Stimulated activated CD4-positive, alpha-beta T cell treated with anti-CD3 and anti-CD28 coated beads, Interleukin-4, amount 100 ng/mL, for 24 hours (primary cell): ENCODE data around the gene SDS.
"Not testable (repeated sequence)": the region's sequence is repeated elsewhere in the genome, so short reads cannot be mapped to it uniquely, and the experiment has no call there.

Experiments
- DNase-seq: peaks from one replicate; pipeline ENCODE4 v3.0.0-alpha.2; 2020

The SDS gene

GRCh38 chr12:113373969-113374368 is 29.7 kb downstream of the SDS start:
- no peak for DNase-seq

DNA sequence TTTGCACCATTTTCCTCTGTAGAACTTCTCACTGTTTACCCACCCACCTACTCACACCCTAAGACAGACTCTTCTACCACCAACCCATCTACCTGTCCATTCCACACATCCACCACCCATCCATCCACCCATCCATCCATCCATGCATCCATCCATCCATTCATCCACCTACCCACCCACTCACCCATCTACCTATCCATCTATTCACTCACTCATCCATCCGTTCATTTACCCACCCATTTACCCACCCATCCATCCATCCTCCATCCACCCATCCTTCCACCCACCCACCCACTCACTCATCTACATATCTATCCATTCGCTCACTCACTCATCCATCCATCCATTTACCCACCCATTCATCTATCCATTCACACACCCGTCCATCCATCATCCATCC is 30.2 kb downstream of the SDS start:
- no peak for DNase-seq

DNA sequence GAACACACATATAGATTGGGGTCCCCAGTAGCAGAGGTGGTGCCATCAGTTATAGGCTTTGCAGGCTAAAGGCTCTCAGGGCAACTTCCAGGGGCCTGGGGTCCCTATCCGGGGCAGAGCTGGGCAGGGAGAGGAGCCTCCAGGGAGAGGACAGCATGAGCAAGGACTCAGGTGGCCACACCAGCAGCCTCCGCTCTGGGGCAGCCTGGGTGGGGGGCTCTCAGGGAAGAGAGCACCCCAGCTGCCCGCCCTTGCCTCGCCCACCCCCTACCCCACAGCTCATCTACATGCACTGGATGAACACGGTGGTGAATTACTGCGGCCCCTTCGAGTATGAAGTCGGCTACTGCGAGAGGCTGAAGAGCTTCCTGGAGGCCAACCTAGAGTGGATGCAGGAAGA is 31.3 kb downstream of the SDS start:
- DNase-seq: no peak

DNA sequence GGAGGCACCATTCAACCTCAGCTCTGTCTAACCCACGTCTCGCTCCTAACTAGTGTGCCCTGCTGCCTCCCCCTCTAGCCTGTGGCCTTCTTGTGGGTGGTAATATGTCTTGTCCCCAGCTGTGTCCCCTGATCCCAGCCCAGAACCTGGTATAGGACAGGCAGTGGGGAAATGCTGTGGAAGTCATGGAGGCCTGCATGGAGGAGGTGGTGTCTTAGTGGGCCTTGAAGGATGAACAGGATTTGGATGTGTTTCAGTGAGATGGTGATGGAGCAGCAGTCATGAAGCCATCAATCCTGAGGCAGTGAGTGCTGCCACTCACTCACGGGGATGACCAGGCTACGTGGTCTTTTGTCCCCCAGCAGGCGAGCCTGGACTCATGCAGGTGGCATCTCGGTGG is 31.9 kb downstream of the SDS start:
- no peak for DNase-seq

DNA sequence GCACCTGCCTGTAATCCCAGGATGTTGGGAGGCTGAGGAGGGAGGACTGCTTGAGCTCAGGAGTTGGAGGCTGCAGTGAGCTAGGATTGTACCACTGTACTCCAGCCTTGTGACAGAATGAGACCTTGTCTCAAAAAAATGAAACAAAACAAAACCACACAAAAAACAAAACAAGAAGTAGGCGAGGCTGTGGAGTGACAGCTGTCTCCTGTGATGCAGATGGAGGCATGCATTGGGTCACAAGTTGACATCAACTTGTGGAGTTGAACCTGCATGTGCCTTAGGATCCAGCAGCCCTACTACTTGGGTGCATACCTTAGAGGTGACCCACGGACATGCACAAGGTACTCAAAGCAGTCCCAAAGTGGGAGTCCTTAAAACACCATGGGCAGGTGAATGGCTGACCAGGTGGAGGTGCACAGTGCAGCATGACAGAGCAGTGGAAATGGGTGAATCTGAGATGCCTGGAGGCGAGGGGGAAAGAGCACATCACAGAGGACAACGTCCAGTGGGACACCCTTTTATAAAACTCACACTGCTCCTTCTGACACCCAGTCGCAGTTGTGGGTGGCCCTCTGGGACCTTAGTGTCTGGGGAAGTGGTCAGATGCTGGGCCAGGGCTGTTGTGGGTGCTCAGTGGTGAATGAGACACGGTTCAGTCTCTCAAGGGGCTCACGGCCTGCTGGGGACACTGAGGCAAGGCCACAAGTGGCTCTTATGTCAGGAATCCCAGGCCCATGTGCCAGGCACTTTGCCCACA is 32.6 kb downstream of the SDS start:
- no peak for DNase-seq

GRCh38 chr12:113369391-113369985 is 34.2 kb downstream of the SDS start:
- DNase-seq: no peak

GRCh38 chr12:113368331-113368730 is 35.4 kb downstream of the SDS start:
- DNase-seq: no peak

- DNase-seq: no peak
These were observed 36.9 kb downstream of the SDS start for GRCh38 chr12:113366827-113367226.

- no peak for DNase-seq
These were observed 37.9 kb downstream of the SDS start for GRCh38 chr12:113365639-113366395.

DNA sequence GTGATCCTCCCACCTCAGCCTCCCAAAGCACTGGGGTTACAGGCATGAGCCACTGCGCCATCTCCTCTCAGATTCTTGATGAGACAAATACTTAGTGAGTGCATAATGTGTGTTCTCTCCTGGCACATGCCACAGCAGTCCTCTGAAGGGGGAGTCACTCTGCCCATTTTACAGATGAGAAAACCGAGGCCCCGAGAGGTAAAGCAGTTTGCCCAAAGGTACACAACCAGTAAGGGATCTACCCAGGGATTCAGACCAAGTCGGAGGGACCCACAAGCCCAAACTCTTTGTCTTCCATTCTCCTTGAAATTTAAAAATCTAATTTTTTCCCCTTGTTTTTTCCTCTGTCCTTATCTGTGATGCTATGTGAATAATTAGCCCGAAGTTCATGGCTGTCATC is 39.0 kb downstream of the SDS start:
- no peak for DNase-seq

- no peak for DNase-seq
These were observed 41.9 kb downstream of the SDS start for GRCh38 chr12:113361574-113362370.

- no peak for DNase-seq
These were observed 43.5 kb downstream of the SDS start for GRCh38 chr12:113359939-113360748.

- DNase-seq: no peak
These were observed 44.4 kb downstream of the SDS start for GRCh38 chr12:113359133-113359938.

DNA sequence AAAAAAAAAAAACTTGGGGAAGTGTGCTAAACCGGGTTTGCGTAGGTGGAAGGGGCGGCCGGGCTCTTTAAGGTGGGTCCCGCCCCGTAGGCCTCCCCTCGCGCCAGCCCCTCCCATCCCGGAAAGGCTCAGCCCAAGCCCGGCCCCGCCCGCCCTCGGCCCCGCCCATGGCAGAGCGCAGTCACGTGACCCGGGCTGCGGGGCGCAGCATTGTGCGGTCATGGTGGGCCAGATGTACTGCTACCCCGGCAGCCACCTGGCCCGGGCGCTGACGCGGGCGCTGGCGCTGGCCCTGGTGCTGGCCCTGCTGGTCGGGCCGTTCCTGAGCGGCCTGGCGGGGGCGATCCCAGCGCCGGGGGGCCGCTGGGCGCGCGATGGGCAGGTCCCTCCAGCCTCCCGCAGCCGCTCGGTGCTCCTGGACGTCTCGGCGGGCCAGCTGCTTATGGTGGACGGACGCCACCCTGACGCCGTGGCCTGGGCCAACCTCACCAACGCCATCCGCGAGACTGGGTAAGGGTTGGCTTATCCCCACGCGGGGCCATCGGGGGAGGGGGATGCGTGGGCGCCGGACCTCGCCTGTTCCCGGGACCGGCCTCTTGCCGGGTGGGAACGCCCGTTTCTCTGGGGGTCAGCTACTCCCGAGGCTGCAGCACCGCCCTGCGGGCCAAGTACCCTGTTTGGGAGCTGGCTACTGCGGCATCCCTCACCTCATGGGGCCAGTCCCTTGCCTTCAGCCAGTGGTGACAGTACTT is 45.1 kb downstream of the SDS start, which contains the start of gene PLBD2:
TSS of gene PLBD2 (plus strand) at position 207 of the 752 bp plus-strand sequence. CDS start at position 221, 14 bp downstream.
- DNase-seq: peak; percentile 94

GRCh38 chr12:113354192-113354591 is 49.5 kb downstream of the SDS start:
- DNase-seq: not testable (repeated sequence)

GRCh38 chr12:113351089-113351488 is 52.6 kb downstream of the SDS start:
- no peak for DNase-seq

DNA sequence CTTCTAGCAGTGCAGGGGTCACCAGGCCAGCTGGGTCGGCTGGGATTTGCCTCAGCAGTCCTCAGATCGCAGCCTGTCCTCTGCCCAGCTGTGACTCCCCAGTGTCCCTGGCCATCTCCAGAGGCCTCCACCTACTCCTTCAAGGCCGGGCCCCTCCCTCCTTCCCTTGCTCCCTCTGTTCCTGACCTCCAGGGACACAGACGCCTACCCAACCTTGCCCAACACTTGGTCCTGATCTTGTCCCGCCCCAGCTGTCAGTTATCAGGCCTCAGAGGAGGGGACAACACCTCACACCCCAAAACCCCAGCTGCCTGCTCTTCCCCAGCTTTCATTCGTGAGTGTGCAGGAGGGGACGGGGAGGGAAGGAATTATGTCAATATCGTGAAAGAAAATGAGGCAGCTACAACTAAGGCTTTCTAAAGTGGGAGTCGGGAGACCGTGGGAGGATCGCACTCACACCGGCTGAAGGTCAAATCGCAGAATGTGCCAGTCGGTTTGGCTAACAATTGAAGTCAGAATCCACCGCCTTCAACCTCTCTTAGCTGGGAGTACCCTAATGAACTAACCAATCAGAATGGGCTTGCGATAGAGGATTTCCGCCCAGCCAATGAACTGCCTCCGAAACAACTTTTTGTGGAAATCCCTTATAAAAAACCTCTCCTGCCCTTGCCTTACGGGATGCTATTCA is 54.7 kb downstream of the SDS start:
- no peak for DNase-seq

DNA sequence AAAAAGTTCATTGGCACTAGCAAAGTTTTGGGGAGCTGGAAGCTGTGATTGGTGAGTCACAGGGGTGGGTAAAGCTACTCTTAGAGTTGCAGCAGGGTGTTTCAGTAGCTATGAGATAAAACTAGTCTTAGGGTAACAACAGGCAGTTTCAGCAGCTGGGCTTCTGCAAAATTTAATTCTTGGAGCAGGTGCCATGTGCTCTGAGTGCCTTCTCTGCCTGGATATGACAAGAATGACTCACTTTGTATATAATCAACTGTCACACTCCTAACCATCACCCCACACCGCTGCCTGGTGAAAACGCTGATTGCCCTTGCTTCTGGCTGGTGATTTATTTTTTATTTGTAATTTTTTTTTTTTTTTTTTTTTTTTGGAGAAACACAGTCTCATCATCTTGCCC is 55.8 kb downstream of the SDS start:
- DNase-seq: no peak

DNA sequence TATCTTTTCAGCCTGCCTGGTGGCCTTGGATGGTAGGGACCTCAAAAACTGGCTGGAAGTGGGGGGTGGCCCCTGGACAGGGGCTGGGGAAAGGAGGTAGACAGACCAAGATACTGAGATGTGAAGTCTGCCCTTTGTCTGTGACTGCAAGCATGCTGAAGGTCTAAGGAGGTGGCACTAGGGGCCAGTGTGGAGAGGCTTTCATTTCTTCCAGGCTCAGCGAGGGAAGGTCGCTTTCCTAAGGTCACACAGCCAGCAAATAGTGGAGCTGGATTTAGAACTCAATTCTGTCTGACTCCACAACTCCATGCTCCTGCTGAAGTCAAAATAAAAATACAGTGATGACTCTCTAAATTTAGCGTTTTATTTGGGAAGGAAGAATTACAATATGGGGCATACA is 56.6 kb downstream of the SDS start:
- no peak for DNase-seq

DNA sequence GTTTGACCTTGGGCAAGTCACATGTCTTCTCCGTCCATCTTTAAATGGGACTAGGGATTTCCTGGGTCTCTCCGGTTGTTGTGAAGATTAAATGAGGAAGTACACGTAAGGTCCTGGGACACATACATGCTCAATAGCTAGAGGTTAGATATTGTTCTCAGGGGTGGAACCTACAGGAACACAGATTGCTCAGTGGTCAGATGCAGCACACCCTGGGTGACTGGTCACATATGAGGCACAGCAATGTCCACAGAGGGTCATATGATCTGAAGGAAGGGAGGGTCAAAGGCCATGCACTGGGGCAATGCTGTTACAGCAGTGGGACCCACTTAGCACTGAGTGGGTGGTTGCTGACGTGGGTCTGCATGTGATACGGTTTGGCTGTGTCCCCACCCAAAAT is 57.3 kb downstream of the SDS start:
- no peak for DNase-seq
